UCSD-AML1 (cell line): ENCODE data around the gene PIK3R1.

Experiments used
- DNase-seq: peaks from one replicate; lab custom pipeline; 2025; ENCODE audit not compliant: unreplicated experiment; lab: John Stamatoyannopoulos, UW

PIK3R1 gene

GRCh38 chr5:68320413-68320986, 104.9 kb downstream of the PIK3R1 start:
- DNase-seq: no peak

DNA sequence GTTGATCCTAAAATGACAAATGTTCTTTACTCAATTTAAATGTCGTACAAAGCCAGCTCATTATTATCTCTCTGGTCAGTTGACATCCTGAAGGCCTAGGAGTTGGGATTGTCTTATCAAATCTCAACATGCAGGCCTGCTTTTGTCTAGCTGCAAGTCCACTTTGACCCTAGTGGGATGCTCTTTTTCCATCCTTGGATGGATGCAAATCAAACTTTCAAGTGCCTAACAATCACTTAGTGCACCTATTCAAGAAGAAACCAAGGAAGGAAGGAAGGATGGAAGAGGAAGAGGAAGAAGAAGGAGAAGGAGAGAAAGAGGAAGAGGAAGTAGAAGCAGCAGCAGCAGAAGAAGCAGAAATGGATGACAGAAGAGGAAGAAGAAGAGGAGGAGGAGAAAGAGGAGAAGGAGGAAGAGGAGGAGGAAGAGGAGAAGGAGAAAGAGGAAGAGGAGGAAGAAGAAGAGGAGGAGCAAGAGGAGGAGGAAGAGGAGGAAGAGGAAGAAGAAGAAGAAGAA, 109.6 kb downstream of the PIK3R1 start:
- no peak for DNase-seq

GRCh38 chr5:68329554-68330255, 114.1 kb downstream of the PIK3R1 start:
- no peak for DNase-seq

GRCh38 chr5:68330574-68330973, 115.0 kb downstream of the PIK3R1 start:
- DNase-seq: no peak

DNA sequence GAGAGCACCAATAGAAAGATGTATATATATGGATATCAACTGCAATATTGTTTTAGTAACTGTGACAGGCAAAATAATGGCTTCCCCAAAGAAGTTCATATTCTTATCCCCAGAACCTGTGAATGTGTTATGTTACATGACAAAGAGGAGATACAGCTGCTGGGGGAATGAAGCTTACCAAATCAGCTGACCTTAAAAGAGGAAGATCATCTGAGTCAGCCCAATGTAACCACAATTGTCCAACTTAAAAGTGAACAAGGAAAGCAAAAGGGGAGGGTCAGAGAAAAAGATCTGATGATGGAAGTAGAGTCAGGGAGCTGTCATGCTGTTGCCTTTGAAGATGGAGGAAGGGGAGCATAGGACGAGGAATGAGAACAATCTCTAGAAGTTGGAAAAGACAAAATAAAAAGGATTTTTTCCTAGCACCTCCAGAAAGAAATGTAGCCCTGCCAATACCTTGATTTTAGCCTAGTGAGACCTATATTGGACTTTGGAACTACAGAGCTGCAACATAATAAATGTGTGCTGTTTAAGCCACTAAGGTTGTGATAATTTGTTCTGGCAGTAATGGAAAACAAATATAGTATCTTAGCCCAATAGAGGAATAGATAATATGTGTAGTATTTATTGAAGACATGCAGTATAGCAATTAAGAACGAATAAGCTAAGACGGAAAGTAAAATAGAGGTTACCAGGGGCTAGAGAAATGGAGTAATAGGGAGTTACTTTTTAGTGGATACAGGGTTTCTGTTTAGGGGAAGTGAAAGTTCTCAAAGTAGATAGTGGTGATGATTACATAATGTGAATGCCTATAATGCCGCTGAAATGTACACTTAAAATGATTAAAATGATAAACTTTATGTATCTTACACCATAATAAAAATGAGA, 115.9 kb downstream of the PIK3R1 start:
- DNase-seq: no peak

- no peak for DNase-seq
These were observed 116.5 kb downstream of the PIK3R1 start for GRCh38 chr5:68332080-68332451.

DNA sequence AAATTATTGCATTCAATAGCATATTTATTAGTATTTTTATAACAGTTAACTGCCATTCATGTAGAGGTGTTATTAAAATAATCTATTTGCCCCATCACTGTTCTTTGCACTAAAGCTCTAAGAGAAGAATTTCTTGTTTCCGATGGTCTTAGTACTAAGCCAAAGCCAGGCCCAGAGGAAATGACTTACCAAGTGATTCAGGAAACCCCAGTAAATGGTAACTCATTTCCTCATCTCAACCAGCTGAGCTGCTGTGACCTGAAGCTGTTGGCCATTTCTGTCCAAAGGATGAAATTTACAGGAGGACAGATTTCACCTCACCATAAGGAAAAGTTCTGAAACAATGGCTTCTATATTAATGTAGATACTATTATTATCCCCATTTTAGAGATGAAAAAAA, 117.0 kb downstream of the PIK3R1 start:
- no peak for DNase-seq

DNA sequence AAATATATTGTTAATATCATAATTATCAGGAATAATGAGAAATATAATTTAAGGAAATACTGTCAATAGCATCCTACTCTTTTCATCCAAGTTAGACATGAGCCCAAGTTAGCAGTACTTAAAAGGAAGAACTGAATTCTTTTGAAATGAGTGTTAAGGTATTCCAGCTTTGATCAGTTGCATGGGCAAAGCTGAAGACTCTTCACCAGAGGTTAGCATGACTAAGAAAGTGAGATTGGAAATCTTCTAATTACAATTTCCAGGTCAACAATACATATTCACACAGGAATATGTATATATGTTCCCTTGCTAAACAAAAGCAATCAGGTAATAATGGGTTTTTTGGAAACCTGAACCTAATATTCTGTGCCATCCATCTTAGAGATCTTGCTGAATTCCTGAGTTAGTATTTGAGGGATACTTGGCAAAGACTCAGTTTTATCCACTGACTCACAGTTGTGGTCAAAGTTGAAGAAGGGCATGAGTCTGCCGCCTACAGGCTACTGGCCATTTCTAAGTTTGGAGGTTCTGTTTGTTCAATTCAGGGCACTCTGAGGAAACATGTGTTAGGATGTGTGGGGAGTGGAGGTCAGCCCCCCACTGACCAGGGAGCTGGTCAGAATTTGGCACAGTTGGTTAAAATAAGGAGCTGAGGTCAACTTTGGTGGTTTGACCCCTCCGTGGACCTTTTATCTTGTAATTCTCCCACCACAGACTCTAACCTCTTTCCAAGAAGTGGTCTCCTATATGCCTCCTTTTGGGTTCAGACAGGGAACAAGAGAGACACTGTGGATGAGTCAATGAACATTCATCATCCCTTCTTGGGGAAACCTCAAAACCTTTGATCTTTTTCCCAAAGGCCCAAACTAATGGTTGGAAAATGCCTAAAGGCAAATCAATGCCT, 118.3 kb downstream of the PIK3R1 start:
- DNase-seq: no peak

DNA sequence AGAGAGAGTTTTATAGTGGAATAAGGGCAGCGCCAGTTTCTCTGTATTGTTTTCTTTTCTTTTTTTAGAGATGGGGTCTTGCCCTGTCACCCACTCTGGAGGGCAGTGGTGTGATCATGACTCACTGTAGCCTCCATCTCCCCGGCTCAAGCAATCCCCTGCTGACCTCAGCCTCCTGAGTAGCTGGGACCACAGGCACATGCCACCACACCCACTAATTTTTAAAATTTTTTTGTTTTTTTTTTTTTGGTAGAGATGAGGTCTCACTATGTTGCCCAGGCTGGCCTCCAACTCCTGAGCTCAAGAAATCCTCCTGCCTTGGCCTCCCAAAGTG, 119.0 kb downstream of the PIK3R1 start:
- DNase-seq: no peak

- DNase-seq: no peak
These were observed 119.5 kb downstream of the PIK3R1 start for GRCh38 chr5:68335075-68335474.

DNA sequence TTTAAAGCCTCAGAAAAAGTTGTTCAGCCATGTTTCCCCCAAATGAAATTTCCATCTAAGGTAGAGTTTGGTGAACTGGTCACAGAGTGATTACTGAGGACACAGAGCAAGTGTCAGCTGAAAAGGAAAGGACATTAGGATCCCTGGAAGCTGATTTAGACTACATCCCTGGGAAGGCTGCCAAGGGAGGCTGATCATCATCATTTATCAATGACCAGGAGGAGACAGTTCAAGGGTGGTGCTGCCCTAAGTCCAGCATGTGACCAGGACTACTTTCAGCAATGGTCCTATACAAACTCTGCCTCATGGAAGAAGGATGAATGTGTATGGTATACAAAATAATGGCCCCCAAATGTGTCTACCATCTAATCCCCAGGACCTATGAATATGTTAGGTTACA, 120.6 kb downstream of the PIK3R1 start:
- DNase-seq: no peak

- DNase-seq: no peak
These were observed 121.7 kb downstream of the PIK3R1 start for GRCh38 chr5:68337235-68337634.

DNA sequence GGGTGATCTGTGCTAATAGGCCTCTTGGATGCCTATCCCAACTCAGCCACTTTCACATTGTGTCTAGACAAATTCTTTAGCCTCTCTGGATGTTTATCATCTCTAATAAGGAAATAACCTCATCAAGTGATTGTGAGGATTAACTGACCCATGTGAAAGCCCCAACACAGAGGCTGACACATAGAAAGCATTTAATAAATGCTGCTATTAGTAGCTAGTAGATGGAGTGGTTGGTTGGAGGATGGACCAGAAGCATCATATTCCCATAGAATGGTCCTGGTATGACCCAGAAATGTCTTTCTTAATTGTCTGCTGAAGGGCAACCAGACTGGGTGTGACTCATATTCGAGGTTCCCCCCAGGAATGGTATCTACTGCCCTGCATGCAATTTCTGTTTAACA, 124.4 kb downstream of the PIK3R1 start:
- no peak for DNase-seq

DNA sequence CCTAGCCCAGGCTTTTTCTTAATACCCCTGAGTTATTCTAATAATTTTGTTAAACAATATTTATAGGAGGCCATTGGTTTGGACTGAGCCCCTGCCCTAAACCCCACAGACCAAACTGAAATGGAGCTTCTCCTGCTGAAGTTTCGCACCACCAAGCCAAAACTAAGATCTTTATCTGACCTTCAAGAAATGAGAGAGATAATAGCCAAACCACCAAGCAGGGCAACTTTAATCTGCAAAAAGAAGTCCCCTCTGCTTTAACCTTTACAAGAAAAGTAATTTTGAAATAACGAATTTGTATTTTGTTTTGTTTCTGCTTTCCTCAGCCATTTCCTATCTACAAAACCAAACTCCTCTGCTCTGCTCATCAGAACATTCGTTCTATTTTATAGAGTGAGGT, 125.5 kb downstream of the PIK3R1 start:
- no peak for DNase-seq

DNA sequence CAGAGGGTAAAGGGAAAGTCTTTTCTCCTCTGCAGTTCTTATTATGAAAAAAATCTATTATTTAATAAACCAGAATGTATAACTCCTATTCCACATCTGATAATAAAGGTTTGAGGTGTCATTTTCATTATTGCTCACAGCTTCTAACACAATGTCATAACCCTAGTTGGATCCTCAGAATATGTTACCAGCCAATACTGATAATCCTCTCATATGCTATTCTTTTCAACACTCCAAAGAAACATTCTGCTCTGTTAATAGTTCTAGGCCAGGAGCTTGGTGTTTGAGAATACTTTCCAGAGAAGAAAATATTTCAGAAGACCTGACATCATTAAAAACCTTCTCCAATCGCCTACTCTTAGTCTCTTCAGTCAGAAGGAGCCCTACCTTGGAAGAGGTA, 127.1 kb downstream of the PIK3R1 start:
- no peak for DNase-seq

GRCh38 chr5:68343421-68343826, 127.9 kb downstream of the PIK3R1 start:
- DNase-seq: no peak

- peak; percentile 18 for DNase-seq
These were observed 129.0 kb downstream of the PIK3R1 start for GRCh38 chr5:68344447-68345111.

- no peak for DNase-seq
These were observed 129.6 kb downstream of the PIK3R1 start for GRCh38 chr5:68345171-68345570.

DNA sequence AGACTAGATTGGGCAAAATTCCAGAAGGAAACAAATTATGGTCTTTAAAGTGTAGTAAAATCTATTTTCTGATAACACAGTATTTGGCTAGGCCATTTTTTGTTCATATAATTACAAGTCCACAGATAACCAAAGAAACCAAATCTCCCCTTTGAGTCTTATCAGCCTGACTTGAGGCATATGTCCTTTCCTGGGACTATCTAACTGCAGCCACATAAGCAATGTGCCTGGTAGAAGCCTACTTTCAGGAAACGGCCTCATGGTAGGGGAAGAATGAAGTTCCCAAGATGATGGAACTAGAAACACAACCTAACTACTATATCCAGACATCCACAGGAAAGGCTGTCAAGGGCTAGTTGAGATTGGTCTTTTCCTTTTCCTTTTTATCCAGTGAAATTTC, 130.0 kb downstream of the PIK3R1 start:
- no peak for DNase-seq

DNA sequence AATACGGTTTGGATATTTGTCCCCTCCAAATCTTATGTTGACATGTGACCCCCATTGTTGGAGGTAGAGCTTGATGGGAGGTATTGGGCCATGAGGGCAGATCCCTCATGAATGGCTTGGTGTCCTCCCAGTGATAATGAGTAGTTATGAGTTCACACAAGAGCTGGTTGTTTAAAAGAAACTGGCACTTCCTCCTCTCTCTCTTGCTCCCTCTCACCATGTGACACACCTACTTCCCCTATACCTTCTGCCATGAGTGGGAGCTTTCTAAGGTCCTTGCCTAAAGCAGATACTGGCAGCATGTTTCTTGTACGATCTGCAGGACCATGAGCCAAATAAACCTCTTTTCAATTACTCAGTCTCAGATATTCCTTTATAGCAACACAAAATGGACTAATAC, 132.0 kb downstream of the PIK3R1 start:
- DNase-seq: no peak
